Endothelial cell of umbilical vein (primary cell): Measurements from ENCODE around the gene FZD1. TPM values are rescaled to one million over a fixed set of nuclear protein-coding genes. Genes with fewer than 3 reads are reported as not detected.
A peak's percentile ranks its signal among the peaks of the same experiment; 100 is the strongest.

Experiments used
- BruUV-seq: library from RNA; stranded (reverse); fragments of 400-500 nt; replicated peaks from 2 replicates; lab custom pipeline; 2021; lab: Mats Ljungman, UMichigan
- CTCF ChIA-PET: fragments of 300-600, 350-600 bp; sonication (Branson Sonifier 250); formaldehyde crosslinking; loops from one replicate; lab custom pipeline; 2021; ENCODE audit warnings: antibody characterized with exemption, inconsistent platforms; lab: Charles Lee
- POLR2A ChIA-PET: fragments of 300-600, 350-600 bp; sonication (Branson Sonifier 250); formaldehyde crosslinking; loops from one replicate; lab custom pipeline; 2021; ENCODE audit warnings: antibody characterized with exemption, inconsistent platforms; lab: Charles Lee
- DNase-seq: peaks from one replicate; pipeline ENCODE4 v3.0.0-alpha.2; 2011; ENCODE audit warnings: low read depth, low spot score
- FAIRE-seq: peaks from 2 replicates; lab custom pipeline; 2011; peaks lifted over from hg19 to GRCh38; lab: Jason Lieb, UNC
- H2AFZ ChIP-seq: 2 replicates; pipeline ENCODE4 v1.6.0; 2012; ENCODE audit warnings: low read depth, low read length, control low read depth, inconsistent platforms
- H3K27ac ChIP-seq: 2 replicates; pipeline ENCODE4 v1.5.1; 2011; ENCODE audit warnings: low read depth, mild to moderate bottlenecking, control low read depth, low read length, moderate library complexity; ENCODE audit not compliant: insufficient read depth
- H3K27me3 ChIP-seq, 2 experiments: 2 replicates each; pipeline versions ENCODE4 v1.6.0 to v1.6.1; 2011; ENCODE audit warnings: low read length in 2 of 2, mixed read lengths in 1 of 2; ENCODE audit not compliant: control insufficient read depth in 2 of 2, insufficient read depth in 2 of 2
- H3K36me3 ChIP-seq, 2 experiments: 2 replicates in 1 of 2; 3 replicates in 1 of 2; pipeline ENCODE4 v1.5.1; 2011; ENCODE audit warnings: low read length in 2 of 2, mild to moderate bottlenecking in 1 of 2, moderate library complexity in 1 of 2; ENCODE audit not compliant: control insufficient read depth in 2 of 2, insufficient read depth in 2 of 2; ENCODE audit errors: extremely low read depth in 1 of 2
- H3K4me1 ChIP-seq: 3 replicates; pipeline ENCODE4 v1.5.1; 2011; ENCODE audit warnings: mild to moderate bottlenecking, low read length; ENCODE audit not compliant: control insufficient read depth, insufficient read depth; ENCODE audit errors: extremely low read depth
- H3K4me2 ChIP-seq: 2 replicates; pipeline ENCODE4 v1.6.1; 2011; ENCODE audit warnings: low read length, control low read depth, mixed read lengths; ENCODE audit not compliant: insufficient read depth
- H3K4me3 ChIP-seq, 3 experiments: fragments of 200-600 bp in 1 of 3; sonication (generic), shearing (Covaris generic) in 1 of 3; replicated peaks in 1 of 3; 2 replicates each; pipeline ENCODE4 v1.5.1; 2011 to 2016; ENCODE audit warnings: control low read depth in 3 of 3, low read length in 3 of 3, mild to moderate bottlenecking in 2 of 3, inconsistent platforms in 1 of 3, low read depth in 1 of 3, moderate library complexity in 1 of 3; ENCODE audit not compliant: insufficient read depth in 1 of 3
- H3K79me2 ChIP-seq: 2 replicates; pipeline ENCODE4 v1.6.0; 2012; ENCODE audit warnings: low read length, inconsistent platforms; ENCODE audit not compliant: control insufficient read depth, insufficient read depth
- H3K9ac ChIP-seq: replicated peaks from 2 replicates; pipeline ENCODE3; 2011; ENCODE audit warnings: low read length, control low read depth; ENCODE audit not compliant: insufficient read depth; ENCODE audit errors: extremely low read depth
- H3K9me1 ChIP-seq: replicated peaks from 3 replicates; pipeline ENCODE4 v1.6.0; 2011; ENCODE audit warnings: mild to moderate bottlenecking, low read length; ENCODE audit not compliant: control insufficient read depth, insufficient read depth; ENCODE audit errors: extremely low read depth
- H3K9me3 ChIP-seq: replicated peaks from 2 replicates; pipeline ENCODE4 v1.5.1; 2012; ENCODE audit warnings: low read length, inconsistent platforms; ENCODE audit not compliant: control insufficient read depth, insufficient read depth
- H4K20me1 ChIP-seq: replicated peaks from 2 replicates; pipeline ENCODE3; 2011; ENCODE audit warnings: mild to moderate bottlenecking, low read length; ENCODE audit not compliant: control insufficient read depth, insufficient read depth; ENCODE audit errors: extremely low read depth
- FOS ChIP-seq: IDR thresholded peaks from 2 replicates; pipeline ENCODE4 v1.6.1; 2011; ENCODE audit warnings: mild to moderate bottlenecking, low read length, moderate library complexity, borderline replicate concordance; ENCODE audit not compliant: insufficient read depth
- MAX ChIP-seq: IDR thresholded peaks from 2 replicates; pipeline ENCODE4 v1.6.1; 2011; ENCODE audit not compliant: insufficient read depth, insufficient read length
- MYC ChIP-seq: IDR thresholded peaks from one replicate; pipeline ENCODE4 v1.6.1; 2011; ENCODE audit warnings: mild to moderate bottlenecking, low read depth, low read length
- POLR2AphosphoS5 ChIP-seq: IDR thresholded peaks from 2 replicates; pipeline ENCODE4 v1.6.1; 2012; ENCODE audit warnings: low read depth, mild to moderate bottlenecking, control low read depth, low read length, moderate library complexity; ENCODE audit not compliant: insufficient read depth
- dilution Hi-C: fragments of 300-500 bp; cut with MboI; formaldehyde crosslinking; loops from one replicate; pipeline ENCODE4 v1.15.0; 2019; ENCODE audit warnings: low sequenced_read_pairs; ENCODE audit not compliant: extremely low pct_ligation_motif_present
- intact Hi-C: fragments of 100-400 bp; cut with micrococcal nuclease; formaldehyde crosslinking; loops from one replicate; pipeline ENCODE4 v1.10.0; 2022
- polyA plus RNA-seq, 4 experiments: library from polyadenylated mRNA; depleted of rRNA in 3 of 4; stranded (reverse) in 3 of 4; unstranded in 1 of 4; fragments of >200 nt; gene quantifications; 2 replicates each; pipeline versions ENCODE4 v1.2.1 to v1.2.3, GENCODE V29; 2011 to 2012; ENCODE audit warnings: missing spikeins in 1 of 4
- total RNA-seq: library from RNA; stranded (reverse); gene quantifications from 2 replicates; pipeline ENCODE4 v1.2.3, GENCODE V29; 2021
- TF ChIP-seq, protein P1 (sequence below), 2 donors: IDR thresholded peaks; 1 replicate in 1 of 2; 2 replicates in 1 of 2; pipeline ENCODE4 v1.5.1; 2011; ENCODE audit warnings: low read length in 2 of 2, mild to moderate bottlenecking in 2 of 2, moderate library complexity in 2 of 2, control low read depth in 1 of 2, inconsistent platforms in 1 of 2, low read depth in 1 of 2; ENCODE audit not compliant: insufficient read depth in 1 of 2; ENCODE audit errors: extremely low read depth in 1 of 2

Gene FZD1
- total and polyA plus RNA-seq, 2 donors (not counting 3 experiments of a cell fraction or from before 2014, with no cell fraction given), result 2.4 to 3.4 TPM

- H3K27ac ChIP-seq, result no peak overlapping the region
- no peak overlapping the region for H3K4me3 ChIP-seq
- H3K9me3 ChIP-seq, result no peaks in the 10 kb centered on the region
- no peak overlapping the region for H2AFZ ChIP-seq
- no peaks in the 10 kb centered on the region for H4K20me1 ChIP-seq
- no peaks in the 10 kb centered on the region for H3K9me1 ChIP-seq
- dilution Hi-C loops, result no loop called here
- FAIRE-seq (no peak), DNase-seq (no peak)
- H3K36me3 ChIP-seq, result no peaks in the 10 kb centered on the region
- intact Hi-C loops, result no loop called here
- H3K9ac ChIP-seq, result no peak overlapping the region
- BruUV-seq, result no TSS peak
- TF ChIP-seq MAX (no peak), MYC (no peak), FOS (no peak), POLR2AphosphoS5 (no peak)
- H3K79me2 ChIP-seq, result no peaks in the 10 kb centered on the region
- H3K27me3 ChIP-seq, result peaks cover 4 to 12% of the 10 kb centered on the region in 2 experiments
- H3K4me1 ChIP-seq, result peaks cover 11% of the 10 kb centered on the region
- H3K4me2 ChIP-seq, result no peak overlapping the region
- CTCF ChIA-PET, result no interaction called here
- POLR2A ChIA-PET, result no interaction called here
Measured at GRCh38 chr7:91243591-91244301, 20.5 kb upstream of the FZD1 start.

GRCh38 chr7:91247500-91247899 lies 16.7 kb upstream of the FZD1 start:
- POLR2A ChIA-PET, result no interaction called here

More at GRCh38 chr7:91247500-91247899, 16.7 kb upstream of the FZD1 start:
- Histone ChIP-seq H3K4me1 (no peaks in the 10 kb centered on the region), H3K27me3 (peaks cover 4 to 13% of the 10 kb centered on the region in 2 experiments), H3K27ac (no peak overlapping the region), H2AFZ (no peak overlapping the region), H3K4me3 (no peak overlapping the region), H3K9me3 (no peaks in the 10 kb centered on the region), H3K9ac (no peak overlapping the region), H3K4me2 (no peak overlapping the region), H3K79me2 (no peaks in the 10 kb centered on the region), H4K20me1 (no peaks in the 10 kb centered on the region), H3K36me3 (no peaks in the 10 kb centered on the region), H3K9me1 (no peaks in the 10 kb centered on the region)
- CTCF ChIA-PET, result interaction anchor here (0.9 to 1.3 kb wide), 3 partner anchors 19 to 386 kb away, joined by 3 to 6 read pairs (median 3); no protein-coding TSS in a partner anchor
- intact Hi-C loops (no loop called here), dilution Hi-C loops (no loop called here)
- no peak for DNase-seq
- FAIRE-seq, result no peak
- TF ChIP-seq, protein P1, sequence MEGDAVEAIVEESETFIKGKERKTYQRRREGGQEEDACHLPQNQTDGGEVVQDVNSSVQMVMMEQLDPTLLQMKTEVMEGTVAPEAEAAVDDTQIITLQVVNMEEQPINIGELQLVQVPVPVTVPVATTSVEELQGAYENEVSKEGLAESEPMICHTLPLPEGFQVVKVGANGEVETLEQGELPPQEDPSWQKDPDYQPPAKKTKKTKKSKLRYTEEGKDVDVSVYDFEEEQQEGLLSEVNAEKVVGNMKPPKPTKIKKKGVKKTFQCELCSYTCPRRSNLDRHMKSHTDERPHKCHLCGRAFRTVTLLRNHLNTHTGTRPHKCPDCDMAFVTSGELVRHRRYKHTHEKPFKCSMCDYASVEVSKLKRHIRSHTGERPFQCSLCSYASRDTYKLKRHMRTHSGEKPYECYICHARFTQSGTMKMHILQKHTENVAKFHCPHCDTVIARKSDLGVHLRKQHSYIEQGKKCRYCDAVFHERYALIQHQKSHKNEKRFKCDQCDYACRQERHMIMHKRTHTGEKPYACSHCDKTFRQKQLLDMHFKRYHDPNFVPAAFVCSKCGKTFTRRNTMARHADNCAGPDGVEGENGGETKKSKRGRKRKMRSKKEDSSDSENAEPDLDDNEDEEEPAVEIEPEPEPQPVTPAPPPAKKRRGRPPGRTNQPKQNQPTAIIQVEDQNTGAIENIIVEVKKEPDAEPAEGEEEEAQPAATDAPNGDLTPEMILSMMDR (IDR thresholded peaks at IDR 0.05; ENCODE audit: extremely low read depth in 1 of 2, insufficient read depth in 1 of 2, low read depth in 1 of 2, low read length in 2 of 2), result peak in 1 of 2 donors; percentile 10
- no peak for TF ChIP-seq FOS
- no TSS peak for BruUV-seq
